OCI-LY1 (cell line): ENCODE measurements around the gene PDCL3.

ENCODE experiments used
- CTCF ChIP-seq: fragments of 200-600 bp; sonication (generic), shearing (Covaris generic); IDR thresholded peaks from 2 replicates; pipeline ENCODE4 v1.5.1; 2017; ENCODE audit warnings: mild to moderate bottlenecking, antibody characterized with exemption, low read length, moderate library complexity, mixed read lengths
- EZH2 ChIP-seq: fragments of 200-600 bp; sonication (generic), shearing (Covaris generic); IDR thresholded peaks from 2 replicates; pipeline ENCODE4 v1.8.0; 2017; ENCODE audit warnings: borderline replicate concordance, mixed run types, mild to moderate bottlenecking, antibody characterized with exemption, low read length, moderate library complexity, mixed read lengths

GRCh38 chr2:100561191-100561590 is 1.6 kb upstream of the PDCL3 start:
- no peak for TF ChIP-seq EZH2
- no peak for TF ChIP-seq CTCF
